ENCODE measurements around the gene PANK4.
"Not testable (repeated sequence)": the region's sequence is repeated elsewhere in the genome, so short reads cannot be mapped to it uniquely, and the experiment has no call there.

The PANK4 gene

GRCh38 chr1:2473198-2473597 lies 53.2 kb downstream of the PANK4 start:
- DNase-seq: no peak

- no peak for DNase-seq
These were observed 53.7 kb downstream of the PANK4 start for GRCh38 chr1:2472561-2473177.

DNA sequence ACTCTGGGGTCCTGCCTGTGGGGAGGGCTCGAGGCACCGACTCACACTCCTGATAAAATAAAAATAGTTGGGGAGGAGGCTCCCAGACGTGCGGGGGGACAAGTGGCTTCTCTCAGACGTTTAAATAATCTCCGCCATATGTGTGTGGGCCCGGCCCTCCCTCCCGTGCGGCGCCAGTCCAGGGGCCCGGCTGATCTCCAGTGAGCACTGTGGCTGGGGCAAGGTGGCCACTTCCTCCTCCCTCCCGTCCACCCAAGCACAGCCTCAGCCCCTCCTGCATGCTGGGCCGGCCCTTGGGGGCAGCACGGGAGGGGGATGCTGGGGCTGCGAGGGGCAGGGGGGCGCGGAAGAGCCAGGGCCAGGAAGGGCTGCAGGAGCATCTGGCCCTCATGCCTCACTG lies 54.3 kb downstream of the PANK4 start:
- no peak for DNase-seq

DNA sequence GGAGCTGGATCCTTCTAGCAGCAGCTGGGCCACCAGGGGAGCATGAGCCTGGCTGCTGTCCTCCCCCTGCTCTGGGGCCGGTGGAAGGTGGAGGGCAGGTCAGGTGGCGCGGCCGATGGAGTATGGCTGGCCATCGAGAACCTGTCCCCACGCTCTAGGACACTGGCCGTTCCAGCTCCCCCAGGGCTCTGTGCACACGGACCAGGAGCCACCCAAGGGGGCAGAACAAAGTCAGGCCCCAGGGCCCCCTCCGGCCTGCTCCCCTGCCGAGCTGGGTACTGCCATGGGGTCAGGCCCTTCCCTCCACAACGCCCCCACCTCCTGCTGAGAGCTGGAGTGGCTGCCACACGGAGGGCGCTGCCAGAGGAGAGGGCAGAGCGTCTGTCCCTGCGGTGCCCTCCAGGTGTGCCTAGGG lies 54.8 kb downstream of the PANK4 start:
- DNase-seq: no peak

GRCh38 chr1:2471159-2471471 lies 55.3 kb downstream of the PANK4 start:
- no peak for DNase-seq

DNA sequence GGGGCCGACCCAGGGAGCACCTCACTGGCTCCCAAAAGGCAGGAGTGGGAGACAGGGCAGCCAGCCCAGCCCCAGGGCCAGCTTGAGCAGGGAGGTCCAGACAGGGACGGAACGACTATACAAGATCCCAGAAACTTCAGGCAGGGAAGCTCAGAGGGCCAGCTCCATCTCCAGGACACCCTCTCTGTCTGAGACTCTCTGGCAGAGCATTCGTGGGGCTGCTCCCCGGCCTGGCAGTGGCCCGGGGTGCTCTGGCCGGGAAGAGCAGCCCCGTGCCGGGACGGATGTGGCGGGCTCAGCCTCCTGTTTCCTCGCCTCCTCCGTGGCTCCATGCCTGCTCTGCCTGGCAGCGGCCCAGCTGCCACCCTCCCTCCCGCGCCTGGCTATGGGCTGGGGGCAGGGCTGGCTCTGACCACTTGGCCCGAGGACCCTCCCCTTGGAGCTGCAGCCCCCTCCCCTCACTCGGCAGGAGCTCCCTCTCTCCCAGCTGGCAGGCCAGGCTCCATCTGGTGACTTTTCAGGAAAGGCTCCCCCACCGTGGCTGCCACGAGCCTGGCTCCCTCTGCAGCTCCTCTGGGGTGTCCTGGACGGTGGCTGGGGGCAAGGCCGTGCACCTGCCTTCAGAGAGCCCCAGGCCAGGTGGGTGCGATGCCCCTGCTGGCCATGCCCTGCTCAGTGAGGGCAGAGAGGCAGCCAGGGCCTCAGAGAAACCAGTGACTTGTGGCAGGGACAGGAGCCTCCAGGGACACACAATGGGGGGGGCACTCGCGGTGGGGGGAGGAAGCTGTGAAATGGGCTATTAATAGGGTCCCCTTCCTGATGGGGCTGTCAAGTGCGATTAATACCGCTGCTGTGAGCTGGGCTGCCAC lies 55.9 kb downstream of the PANK4 start:
- DNase-seq: no peak

DNA sequence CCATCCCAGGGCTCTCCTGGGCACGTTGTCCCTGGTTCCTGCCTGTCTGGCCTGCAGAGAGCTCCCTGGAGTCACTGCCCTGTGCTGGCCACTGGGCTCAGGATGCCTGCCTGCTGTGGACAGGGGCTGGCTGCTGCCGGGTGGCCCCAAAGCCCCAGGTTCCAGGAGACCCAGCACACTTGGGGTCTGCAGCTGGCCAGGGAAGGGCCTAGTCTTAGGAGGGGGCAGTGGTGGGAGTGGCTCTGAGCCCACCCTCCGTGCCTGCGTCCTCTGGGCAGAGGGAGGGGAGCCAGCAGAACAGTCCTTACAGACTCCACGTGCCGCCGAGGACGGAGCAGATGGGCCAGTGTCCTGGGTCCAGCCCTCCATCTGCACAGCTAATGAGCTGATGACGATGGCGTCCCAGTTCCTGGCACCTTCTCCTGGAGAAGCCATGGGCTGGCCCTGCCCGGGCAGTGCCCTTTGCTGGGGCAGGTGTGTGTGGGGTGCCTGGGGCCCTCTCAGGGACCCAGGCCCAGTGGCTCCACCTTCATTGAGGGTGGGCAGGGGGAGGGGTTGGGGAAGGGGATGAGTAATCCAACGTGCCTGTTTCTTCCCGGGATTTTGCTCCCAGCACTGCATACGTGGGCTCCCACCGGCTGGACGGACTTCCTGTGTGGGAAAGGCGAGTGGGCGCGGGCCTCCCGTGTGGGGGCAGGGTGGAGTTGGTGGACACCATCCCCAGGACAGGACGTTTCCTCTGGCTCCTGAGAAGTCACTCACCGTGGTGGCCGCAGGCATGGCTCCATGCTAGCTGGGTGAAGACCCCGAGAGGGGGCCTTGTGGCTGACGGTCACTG lies 57.1 kb downstream of the PANK4 start:
- no peak for DNase-seq

GRCh38 chr1:2468540-2468939 lies 57.9 kb downstream of the PANK4 start:
- no peak for DNase-seq

- no peak for DNase-seq
These were observed 58.3 kb downstream of the PANK4 start for GRCh38 chr1:2468041-2468472.

GRCh38 chr1:2466958-2467554 lies 59.3 kb downstream of the PANK4 start:
- no peak for DNase-seq

DNA sequence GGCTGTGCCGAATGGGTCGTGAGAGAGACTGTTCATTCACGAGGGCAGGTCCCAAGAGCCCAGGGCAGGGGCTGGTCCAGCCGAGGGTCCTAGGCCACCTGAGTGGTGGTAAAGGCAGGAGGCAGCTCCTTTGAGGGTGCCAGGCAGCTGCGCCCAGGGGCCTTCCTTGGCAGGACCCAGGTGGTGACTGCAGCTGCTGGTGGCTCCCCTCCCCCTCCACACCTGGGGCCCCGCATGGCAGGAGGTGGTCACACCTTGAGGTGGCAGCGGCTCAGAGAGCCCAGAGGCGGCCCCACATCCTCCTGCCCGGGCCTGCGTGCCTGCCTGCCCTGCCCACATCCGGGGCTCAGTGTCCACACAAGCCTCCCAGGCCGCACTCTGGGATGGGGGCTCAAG lies 60.1 kb downstream of the PANK4 start:
- no peak for DNase-seq

GRCh38 chr1:2465371-2466269 lies 60.8 kb downstream of the PANK4 start:
- DNase-seq: no peak

- DNase-seq: no peak
These were observed 63.0 kb downstream of the PANK4 start for GRCh38 chr1:2463396-2463795.

- DNase-seq: no peak
These were observed 63.6 kb downstream of the PANK4 start for GRCh38 chr1:2462819-2463218.

- no peak for DNase-seq
These were observed 65.2 kb downstream of the PANK4 start for GRCh38 chr1:2460996-2461751.

- no peak for DNase-seq
These were observed 66.2 kb downstream of the PANK4 start for GRCh38 chr1:2460203-2460602.

DNA sequence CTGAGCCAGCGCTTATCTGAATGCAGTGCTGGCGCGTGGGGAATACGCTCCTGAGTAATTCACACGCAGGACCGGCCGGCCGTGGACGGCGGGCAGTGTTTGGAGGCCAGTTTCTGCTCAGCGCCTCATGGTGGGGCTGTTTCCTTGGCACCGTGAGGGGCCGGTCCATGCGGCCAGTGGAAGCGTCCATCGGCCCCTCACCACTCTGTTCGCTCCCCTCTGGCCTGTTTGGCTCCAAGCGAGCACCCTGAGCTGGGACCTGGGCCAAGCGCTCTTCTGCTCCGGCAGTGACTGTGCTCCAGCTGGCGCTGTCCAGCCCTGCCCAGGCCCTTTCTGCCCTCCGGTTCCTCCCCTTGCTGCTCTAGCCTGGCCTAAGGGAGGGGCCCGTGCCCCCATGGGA lies 66.6 kb downstream of the PANK4 start:
- DNase-seq: no peak

GRCh38 chr1:2459102-2459753 lies 67.2 kb downstream of the PANK4 start:
- DNase-seq: not testable (repeated sequence)

- DNase-seq: no peak
These were observed 67.7 kb downstream of the PANK4 start for GRCh38 chr1:2458687-2459086.

Measured in NCI-H2029 treated with DMSO at 0.1 percent for 48 hours (cell line).